Activated B cell treated with CpG ODN at 0.5 μM for 24 hours (primary cell): ENCODE results near the gene KRTAP10-6. TPM values are rescaled to one million over a fixed set of nuclear protein-coding genes. Genes with fewer than 3 reads are reported as not detected.

Source experiments
- ATAC-seq: fragments of 200-7000 bp; cut with Tn5 transposase; one replicate; pipeline ENCODE4 v1.10.0; 2021; ENCODE audit warnings: low read depth, mild to moderate bottlenecking, moderate library complexity
- CTCF ChIA-PET: fragments of 350-600 bp; sonication (Branson Sonifier 250); formaldehyde crosslinking; loops from one replicate; lab custom pipeline; 2021; ENCODE audit warnings: antibody characterized with exemption; lab: Charles Lee
- POLR2A ChIA-PET: fragments of 350-600 bp; sonication (Branson Sonifier 250); formaldehyde crosslinking; loops from one replicate; lab custom pipeline; 2021; ENCODE audit warnings: antibody characterized with exemption; lab: Charles Lee
- DNase-seq: peaks from one replicate; pipeline ENCODE4 v3.0.0; 2022
- H3K27ac Mint-ChIP-seq: one replicate; pipeline ENCODE4 v1.8.0; 2020; ENCODE audit warnings: mixed read lengths
- H3K27me3 Mint-ChIP-seq: one replicate; pipeline ENCODE4 v1.8.0; 2021; ENCODE audit warnings: mixed read lengths
- H3K36me3 Mint-ChIP-seq: one replicate; pipeline ENCODE4 v1.8.0; 2021; ENCODE audit warnings: low read depth, mixed read lengths
- H3K4me1 Mint-ChIP-seq: one replicate; pipeline ENCODE4 v1.8.0; 2021; ENCODE audit warnings: mixed read lengths
- H3K4me3 Mint-ChIP-seq: one replicate; pipeline ENCODE4 v1.8.0; 2020; ENCODE audit warnings: mild to moderate bottlenecking, mixed read lengths
- H3K9me3 Mint-ChIP-seq: one replicate; pipeline ENCODE4 v1.8.0; 2020; ENCODE audit warnings: mixed read lengths
- CTCF ChIP-seq: fragments of 200-600 bp; IDR thresholded peaks from one replicate; pipeline ENCODE4 v1.8.0; 2022; ENCODE audit warnings: antibody characterized with exemption, mild to moderate bottlenecking
- intact Hi-C: fragments of 100-400 bp; cut with micrococcal nuclease; formaldehyde crosslinking; loops from one replicate; pipeline ENCODE4 v1.15.1; 2024
- total RNA-seq: library from RNA; stranded (reverse); gene quantifications from 2 replicates; pipeline ENCODE4 v1.2.3, GENCODE V29; 2022

The KRTAP10-6 gene
- total RNA-seq, 1 donor from 2014 or later = not detected

DNA sequence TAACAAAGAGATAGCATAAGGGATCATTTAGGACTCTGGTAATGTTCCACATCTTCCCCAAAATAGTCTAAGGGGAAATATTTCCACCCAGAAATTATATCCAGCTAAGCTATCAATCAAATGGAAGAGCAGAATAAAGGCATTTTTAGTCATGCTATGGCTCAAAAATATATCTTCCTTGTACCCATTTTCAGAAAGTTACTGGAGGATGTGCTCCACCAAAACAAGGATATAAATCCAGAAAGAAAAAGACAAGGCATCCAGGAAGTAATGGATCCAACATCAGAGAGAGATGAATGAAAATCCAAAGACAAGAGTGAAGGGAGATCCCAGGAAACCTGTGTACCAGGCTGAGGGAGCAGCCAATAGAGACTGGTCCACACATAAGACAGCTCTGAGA, 16.9 kb upstream of the KRTAP10-6 start:
- H3K27me3 Mint-ChIP-seq = peaks cover 13% of the 10 kb centered on the region
- POLR2A ChIA-PET = no interaction called here
- ATAC-seq (no peak), DNase-seq (no peak)
- intact Hi-C loops = no loop called here
- H3K9me3 Mint-ChIP-seq = peaks cover 28% of the 10 kb centered on the region
- no peak overlapping the region for H3K27ac Mint-ChIP-seq
- CTCF ChIA-PET = no interaction called here
- no peak overlapping the region for H3K4me3 Mint-ChIP-seq
- H3K36me3 Mint-ChIP-seq = no peaks in the 10 kb centered on the region
- no peak for TF ChIP-seq CTCF
- H3K4me1 Mint-ChIP-seq = no peaks in the 10 kb centered on the region

GRCh38 chr21:44606495-44606894, 14.2 kb upstream of the KRTAP10-6 start:
- no peak for ATAC-seq
- Mint-ChIP-seq H3K27ac (no peak overlapping the region), H3K4me1 (no peaks in the 10 kb centered on the region), H3K9me3 (peaks cover 28% of the 10 kb centered on the region), H3K27me3 (peaks cover 18% of the 10 kb centered on the region), H3K4me3 (no peak overlapping the region), H3K36me3 (no peaks in the 10 kb centered on the region)
- POLR2A ChIA-PET = no interaction called here
- CTCF ChIA-PET = no interaction called here
- TF ChIP-seq CTCF = no peak
- intact Hi-C loops = no loop called here
- DNase-seq = no peak

- Mint-ChIP-seq H3K9me3 (peaks cover 12% of the 10 kb centered on the region), H3K36me3 (no peaks in the 10 kb centered on the region), H3K27ac (no peak overlapping the region), H3K27me3 (peaks cover 27% of the 10 kb centered on the region), H3K4me1 (no peaks in the 10 kb centered on the region), H3K4me3 (no peak overlapping the region)
- ChIA-PET CTCF (no interaction called here), POLR2A (no interaction called here)
- no peak for ATAC-seq
- no peak for TF ChIP-seq CTCF
- intact Hi-C loops = no loop called here
- no peak for DNase-seq
Observed at GRCh38 chr21:44603911-44604310, 11.6 kb upstream of the KRTAP10-6 start.

DNA sequence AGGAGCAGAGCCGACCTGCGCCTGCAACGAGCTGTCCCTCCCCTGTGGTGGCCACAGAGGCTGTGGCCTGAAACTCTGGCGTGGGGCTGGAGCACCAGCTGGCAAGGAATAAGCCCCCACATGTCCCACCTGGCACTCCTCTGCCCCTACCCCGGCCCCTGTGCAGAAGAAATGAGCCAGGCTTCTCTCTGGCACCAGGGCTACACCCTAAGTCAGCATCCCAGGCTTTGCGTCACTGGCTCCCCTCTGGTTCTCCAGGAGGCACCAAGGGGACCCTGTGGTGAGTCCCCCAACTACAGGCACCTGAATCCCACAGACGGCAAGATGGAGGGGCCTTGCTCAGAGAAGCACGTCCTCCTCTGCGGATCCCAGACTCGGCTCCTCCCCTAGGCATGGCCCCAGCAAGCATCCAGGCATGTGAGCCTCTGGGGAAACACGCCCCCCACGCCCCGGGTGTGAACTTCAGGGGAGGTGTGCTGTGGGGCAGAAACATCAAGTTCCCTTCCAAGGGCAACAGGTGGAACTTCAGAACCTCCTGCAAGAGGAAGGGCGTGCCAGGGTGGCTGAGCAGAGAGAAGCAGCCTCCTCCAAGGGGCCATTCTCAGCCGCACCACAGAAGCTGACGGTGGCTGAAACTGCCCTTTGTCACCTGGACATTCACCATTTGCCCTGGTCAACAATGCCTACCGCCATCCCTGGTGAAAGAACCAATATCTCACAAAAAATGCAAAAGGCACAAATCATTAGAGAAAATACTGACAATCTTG, 11.0 kb upstream of the KRTAP10-6 start:
- H3K4me1 Mint-ChIP-seq = no peaks in the 10 kb centered on the region
- H3K27me3 Mint-ChIP-seq = peaks cover 27% of the 10 kb centered on the region
- H3K36me3 Mint-ChIP-seq = no peaks in the 10 kb centered on the region
- TF ChIP-seq CTCF = no peak
- DNase-seq (no peak), ATAC-seq (no peak)
- H3K27ac Mint-ChIP-seq = no peak overlapping the region
- CTCF ChIA-PET = no interaction called here
- H3K4me3 Mint-ChIP-seq = no peak overlapping the region
- intact Hi-C loops = no loop called here
- POLR2A ChIA-PET = no interaction called here
- peaks cover 15% of the 10 kb centered on the region for H3K9me3 Mint-ChIP-seq

DNA sequence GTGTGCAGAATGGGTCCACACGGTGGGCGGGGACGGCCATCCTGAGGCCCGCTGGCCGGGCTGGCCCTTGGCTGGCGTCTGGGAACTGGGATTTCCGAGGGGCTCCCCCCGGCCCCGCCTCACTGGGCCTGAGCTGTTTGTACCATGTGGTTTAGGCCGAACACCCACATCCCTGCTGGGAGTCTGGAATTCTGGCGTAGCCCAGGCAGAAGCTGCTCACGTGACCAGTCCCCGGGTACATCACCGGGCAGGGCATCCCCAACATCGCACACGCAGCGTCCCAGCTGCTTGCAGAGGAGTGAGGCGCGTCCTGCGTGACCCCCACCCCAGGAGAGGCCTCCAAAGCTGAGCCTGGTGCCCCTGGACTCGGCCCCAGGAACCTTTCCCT, 10.2 kb upstream of the KRTAP10-6 start:
- intact Hi-C loops = no loop called here
- POLR2A ChIA-PET = no interaction called here
- peaks cover 30% of the 10 kb centered on the region for H3K27me3 Mint-ChIP-seq

More for the DNA sequence above, 10.2 kb upstream of the KRTAP10-6 start:
- no peak overlapping the region for H3K4me3 Mint-ChIP-seq
- CTCF ChIA-PET = no interaction called here
- H3K36me3 Mint-ChIP-seq = no peaks in the 10 kb centered on the region
- DNase-seq (no peak), ATAC-seq (no peak)
- H3K9me3 Mint-ChIP-seq = peaks cover 15% of the 10 kb centered on the region
- no peaks in the 10 kb centered on the region for H3K4me1 Mint-ChIP-seq
- H3K27ac Mint-ChIP-seq = no peak overlapping the region
- no peak for TF ChIP-seq CTCF
